ENCODE measurements around the gene ST3GAL5. TPM values are rescaled to one million over a fixed set of nuclear protein-coding genes. Genes with fewer than 3 reads are reported as not detected.
"Not testable (repeated sequence)": the region's sequence is repeated elsewhere in the genome, so short reads cannot be mapped to it uniquely, and the experiment has no call there.

Gene ST3GAL5
- total RNA-seq, 1 donor from 2014 or later = 16.0 TPM

DNA sequence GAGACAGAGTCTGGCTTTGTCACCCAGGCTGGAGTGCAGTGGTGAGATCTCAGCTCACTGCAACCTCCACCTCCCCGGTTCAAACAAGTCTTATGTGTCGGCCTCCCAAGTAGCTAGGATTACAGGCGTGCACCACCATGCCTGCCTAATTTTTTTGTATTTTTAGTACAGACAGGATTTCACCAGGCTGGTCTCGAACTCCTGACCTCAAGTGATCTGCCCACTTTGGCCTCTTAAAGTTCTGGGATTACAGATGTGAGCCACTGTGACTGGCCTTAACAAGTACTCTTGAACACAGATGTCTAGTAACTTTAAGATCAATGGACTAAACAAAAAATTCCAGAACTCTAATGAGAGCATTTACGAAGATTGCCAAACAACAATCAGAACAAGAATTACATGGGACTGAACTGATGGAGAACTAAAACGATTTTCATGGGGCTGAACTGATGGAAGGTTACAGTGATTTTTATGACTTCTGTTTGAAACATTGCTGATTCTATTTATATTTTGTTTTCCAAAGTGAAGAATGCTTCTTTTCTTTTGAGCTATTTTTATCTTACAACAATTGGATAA lies 46.5 kb upstream of the ST3GAL5 start:
- TF ChIP-seq, protein P1, sequence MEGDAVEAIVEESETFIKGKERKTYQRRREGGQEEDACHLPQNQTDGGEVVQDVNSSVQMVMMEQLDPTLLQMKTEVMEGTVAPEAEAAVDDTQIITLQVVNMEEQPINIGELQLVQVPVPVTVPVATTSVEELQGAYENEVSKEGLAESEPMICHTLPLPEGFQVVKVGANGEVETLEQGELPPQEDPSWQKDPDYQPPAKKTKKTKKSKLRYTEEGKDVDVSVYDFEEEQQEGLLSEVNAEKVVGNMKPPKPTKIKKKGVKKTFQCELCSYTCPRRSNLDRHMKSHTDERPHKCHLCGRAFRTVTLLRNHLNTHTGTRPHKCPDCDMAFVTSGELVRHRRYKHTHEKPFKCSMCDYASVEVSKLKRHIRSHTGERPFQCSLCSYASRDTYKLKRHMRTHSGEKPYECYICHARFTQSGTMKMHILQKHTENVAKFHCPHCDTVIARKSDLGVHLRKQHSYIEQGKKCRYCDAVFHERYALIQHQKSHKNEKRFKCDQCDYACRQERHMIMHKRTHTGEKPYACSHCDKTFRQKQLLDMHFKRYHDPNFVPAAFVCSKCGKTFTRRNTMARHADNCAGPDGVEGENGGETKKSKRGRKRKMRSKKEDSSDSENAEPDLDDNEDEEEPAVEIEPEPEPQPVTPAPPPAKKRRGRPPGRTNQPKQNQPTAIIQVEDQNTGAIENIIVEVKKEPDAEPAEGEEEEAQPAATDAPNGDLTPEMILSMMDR (conservative IDR thresholded peaks at IDR 0.05) = no peak
- no peak overlapping the region for H3K4me3 Mint-ChIP-seq
- H3K27me3 Mint-ChIP-seq (ENCODE audit: low read depth) = no peaks in the 10 kb centered on the region
- peak overlapping the region; percentile 0 for H3K27ac Mint-ChIP-seq (ENCODE audit: unreplicated experiment)
- H3K4me1 Mint-ChIP-seq = peaks cover 25% of the 10 kb centered on the region
- DNase-seq (ENCODE audit: low read depth, low spot score) = no peak
- H3K36me3 Mint-ChIP-seq (ENCODE audit: low read depth) = no peaks in the 10 kb centered on the region
- no peaks in the 10 kb centered on the region for H3K9me3 Mint-ChIP-seq

DNA sequence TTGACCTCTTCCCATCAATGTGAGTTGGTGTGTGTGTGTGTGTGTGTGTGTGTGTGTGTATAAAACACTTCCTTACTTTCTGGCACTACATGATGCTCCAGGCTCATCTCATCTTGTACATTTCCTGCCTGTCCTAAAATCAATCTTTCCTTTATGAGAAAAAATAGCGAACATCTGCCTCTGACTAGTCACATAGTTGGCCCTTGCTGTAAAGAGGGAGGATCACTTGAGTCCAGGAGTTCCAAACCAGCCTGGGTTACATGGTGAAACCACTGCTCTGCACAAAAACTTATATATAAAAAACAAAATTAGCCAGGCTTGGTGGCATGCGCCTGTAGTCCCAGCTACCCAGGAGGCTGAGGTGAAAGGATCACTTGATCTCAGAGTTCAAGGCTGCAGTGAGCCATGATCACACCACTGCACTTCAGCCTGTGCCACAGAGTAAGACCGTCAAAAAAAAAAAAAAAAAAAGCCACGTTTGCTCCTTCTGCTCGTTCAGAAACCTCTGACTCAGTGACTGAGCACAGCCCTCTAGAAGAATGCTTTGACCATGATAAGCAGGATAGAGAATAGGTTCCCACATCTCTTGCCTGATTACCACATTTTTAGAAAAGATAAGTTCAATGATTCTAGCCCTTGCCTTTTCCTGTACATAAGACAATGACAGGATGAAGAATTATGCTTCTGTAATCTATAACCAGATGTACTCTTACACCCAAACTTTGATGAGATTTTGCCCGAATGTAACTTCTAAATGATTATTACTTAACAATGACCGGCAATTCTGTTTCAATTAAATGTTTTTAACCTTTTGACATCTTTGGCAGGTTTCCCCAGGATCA lies 45.2 kb upstream of the ST3GAL5 start:
- DNase-seq (ENCODE audit: low read depth, low spot score) = no peak
- Mint-ChIP-seq H3K4me3 (no peak overlapping the region), H3K4me1 (peaks cover 25% of the 10 kb centered on the region), H3K27me3 (ENCODE audit: low read depth) (no peaks in the 10 kb centered on the region), H3K9me3 (no peaks in the 10 kb centered on the region), H3K27ac (ENCODE audit: unreplicated experiment) (no peak overlapping the region), H3K36me3 (ENCODE audit: low read depth) (no peaks in the 10 kb centered on the region)
- TF ChIP-seq, protein P1 (conservative IDR thresholded peaks at IDR 0.05) = no peak

DNA sequence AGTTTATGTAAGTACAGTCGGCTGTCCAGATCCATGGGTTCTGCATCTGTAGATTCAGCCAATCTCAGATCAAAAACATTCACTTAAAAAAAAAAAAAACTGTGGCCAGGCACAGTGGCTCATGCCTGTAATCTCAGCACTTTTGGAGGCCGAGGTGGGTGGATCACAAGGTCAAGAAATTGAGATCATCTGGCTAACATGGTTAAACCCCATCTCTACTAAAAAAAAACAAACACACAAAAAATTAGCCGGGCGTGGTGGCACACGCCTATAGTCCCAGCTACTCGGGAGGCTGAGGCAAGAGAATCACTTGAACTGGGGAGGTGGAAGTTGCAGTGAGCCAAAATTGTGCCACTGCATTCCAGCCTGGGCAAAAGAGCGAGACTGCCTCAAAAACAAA lies 42.4 kb upstream of the ST3GAL5 start:
- H3K4me3 Mint-ChIP-seq; DNase-seq (ENCODE audit: low read depth, low spot score); H3K27me3 Mint-ChIP-seq (ENCODE audit: low read depth); H3K27ac Mint-ChIP-seq (ENCODE audit: unreplicated experiment); H3K9me3 Mint-ChIP-seq; H3K36me3 Mint-ChIP-seq (ENCODE audit: low read depth): not testable (repeated sequence)
- peaks cover 19% of the 10 kb centered on the region for H3K4me1 Mint-ChIP-seq

DNA sequence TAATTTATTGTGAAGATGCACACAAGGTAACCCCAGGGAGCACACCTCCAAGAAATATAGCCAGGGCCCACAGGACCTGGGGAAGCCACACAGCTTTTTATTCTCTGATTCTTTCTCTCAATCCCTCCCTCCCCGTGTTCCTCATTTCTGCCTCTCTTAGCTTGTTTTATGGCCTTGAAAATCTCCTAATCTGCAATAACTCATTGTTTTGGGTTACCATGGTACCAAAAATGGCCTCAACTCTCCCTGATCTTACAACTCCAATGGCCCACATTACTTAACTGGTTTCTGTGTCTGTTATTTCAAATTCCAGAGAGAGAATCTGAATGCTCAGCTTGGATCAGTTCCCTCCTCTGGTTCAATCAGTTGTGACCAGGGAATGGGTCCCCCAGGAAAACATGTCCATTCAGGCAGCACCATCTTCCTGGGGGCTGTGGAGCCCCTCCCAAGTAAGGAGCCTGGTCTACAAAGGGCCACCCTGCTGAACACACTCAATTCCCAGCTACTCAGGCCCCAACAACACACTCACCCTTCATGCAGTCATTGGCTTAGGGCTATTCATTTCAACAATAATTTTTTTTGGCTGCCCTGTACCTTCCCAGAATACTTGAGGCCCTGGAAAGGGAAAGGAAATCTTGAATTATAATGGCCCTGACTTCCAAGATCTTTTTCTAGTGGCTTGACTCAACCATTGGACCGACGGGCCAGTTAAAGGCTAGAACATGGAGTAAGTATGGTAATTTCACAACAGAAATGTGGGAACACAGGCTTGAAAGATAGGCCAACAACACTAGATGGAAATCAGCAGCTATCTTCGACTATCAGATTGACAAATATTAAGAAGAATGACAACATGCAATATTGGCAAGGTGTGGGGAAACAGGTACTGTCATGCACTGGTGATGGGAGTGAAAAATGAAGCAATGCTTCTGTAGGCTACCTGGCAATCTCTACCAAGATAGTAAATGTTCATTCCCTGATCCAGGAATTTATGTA lies 41.6 kb upstream of the ST3GAL5 start:
- H3K27ac Mint-ChIP-seq (ENCODE audit: unreplicated experiment) = peak overlapping the region; percentile 48
- peaks cover 12% of the 10 kb centered on the region for H3K4me1 Mint-ChIP-seq
- H3K4me3 Mint-ChIP-seq = no peak overlapping the region
- no peak for DNase-seq (ENCODE audit: low read depth, low spot score)
- TF ChIP-seq, protein P1 (conservative IDR thresholded peaks at IDR 0.05) = no peak
- no peaks in the 10 kb centered on the region for H3K27me3 Mint-ChIP-seq (ENCODE audit: low read depth)
- H3K9me3 Mint-ChIP-seq = peaks cover 4% of the 10 kb centered on the region
- H3K36me3 Mint-ChIP-seq (ENCODE audit: low read depth) = no peaks in the 10 kb centered on the region

DNA sequence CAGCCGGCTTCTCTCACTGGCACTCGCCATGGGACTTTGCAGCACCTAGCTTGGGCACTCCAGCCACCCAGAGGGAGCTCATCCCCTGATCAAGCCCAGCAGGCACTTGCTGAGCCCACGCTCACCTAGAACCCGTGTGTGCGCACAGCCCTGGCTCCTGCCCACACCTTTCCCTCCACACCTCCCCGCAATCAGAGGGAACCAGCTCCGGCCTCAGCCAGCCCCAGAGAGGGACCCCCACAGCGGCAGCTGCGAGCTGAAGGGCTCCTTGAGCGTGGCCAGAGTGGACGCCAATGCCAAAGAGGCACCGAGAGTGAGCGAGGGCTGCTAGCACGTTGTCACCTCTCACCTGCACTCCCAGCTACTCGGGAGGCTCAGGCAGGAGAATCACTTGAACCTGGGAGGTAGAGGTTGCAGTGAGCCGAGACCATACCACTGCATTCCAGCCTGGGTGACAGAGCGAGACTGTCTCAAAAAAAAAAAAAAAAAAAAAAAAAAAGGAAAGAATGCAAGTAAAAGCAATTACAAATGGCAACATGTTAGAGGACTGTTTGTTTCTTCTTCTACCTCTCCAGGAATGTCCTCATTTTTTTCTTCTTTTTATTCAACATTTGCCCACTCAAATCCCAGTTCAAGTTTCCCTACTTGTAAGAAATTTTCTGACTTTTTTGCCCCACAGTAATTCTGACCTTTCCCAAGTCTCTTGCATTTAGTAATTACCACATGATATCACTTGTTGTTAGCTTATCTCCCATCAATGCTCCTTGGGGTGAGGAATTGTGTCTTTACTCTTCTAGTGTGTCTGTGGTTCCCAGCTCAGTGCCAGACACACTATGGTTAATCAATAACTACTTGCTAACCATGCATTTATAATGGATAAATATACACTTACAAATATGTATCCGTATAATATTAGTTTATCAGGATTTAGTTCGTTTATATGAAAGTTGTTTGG lies 40.6 kb upstream of the ST3GAL5 start:
- Mint-ChIP-seq H3K27me3 (ENCODE audit: low read depth) (no peaks in the 10 kb centered on the region), H3K27ac (ENCODE audit: unreplicated experiment) (peak overlapping the region; percentile 10), H3K4me1 (peaks cover 18% of the 10 kb centered on the region), H3K4me3 (no peak overlapping the region), H3K36me3 (ENCODE audit: low read depth) (no peaks in the 10 kb centered on the region), H3K9me3 (peaks cover 4% of the 10 kb centered on the region)
- DNase-seq (ENCODE audit: low read depth, low spot score) = no peak
- TF ChIP-seq, protein P1 (conservative IDR thresholded peaks at IDR 0.05) = no peak

Measured in neural crest cell (in vitro differentiated cells).